Prostate gland (tissue), 2 donors: Measurements from ENCODE around the gene FAM167B. TPM values are rescaled to one million over a fixed set of nuclear protein-coding genes. Genes with fewer than 3 reads are reported as not detected.

Experiments used
- DNase-seq: peaks from one replicate; pipeline ENCODE4 v3.0.0-alpha.2; 2019; ENCODE audit warnings: low spot score
- H3K27ac ChIP-seq, 2 donors: fragments of 200-600 bp; sonication (generic); 2 replicates each; pipeline ENCODE4 v1.5.1; 2017 to 2019
- H3K27me3 ChIP-seq: fragments of 200-600 bp; sonication (generic); replicated peaks from 2 replicates; pipeline ENCODE4 v1.5.1; 2019; ENCODE audit not compliant: insufficient read depth
- H3K36me3 ChIP-seq, 2 donors: fragments of 200-600 bp; sonication (generic); 1 replicate in 1 of 2; 2 replicates in 1 of 2; pipeline versions ENCODE4 v1.5.1 to v1.8.1; 2017 to 2019
- H3K4me1 ChIP-seq: fragments of 200-600 bp; sonication (generic); replicated peaks from 2 replicates; pipeline ENCODE4 v1.5.1; 2019
- H3K4me3 ChIP-seq, 2 donors: fragments of 200-600 bp; sonication (generic); 2 replicates each; pipeline ENCODE4 v1.5.1; 2017 to 2019
- H3K9me3 ChIP-seq: fragments of 200-600 bp; sonication (generic); 2 replicates; pipeline ENCODE4 v1.5.1; 2017
- CTCF ChIP-seq, 4 experiments: fragments of 200-600 bp in 2 of 4; fragments of 450-650 bp in 2 of 4; sonication (generic) in 2 of 4; IDR thresholded peaks; 1 replicate in 3 of 4; 2 replicates in 1 of 4; pipeline ENCODE4 v1.5.1; 2016 to 2019; ENCODE audit warnings: antibody characterized with exemption in 4 of 4, mild to moderate bottlenecking in 2 of 4, moderate library complexity in 2 of 4
- POLR2A ChIP-seq: fragments of 450-650 bp; IDR thresholded peaks from one replicate; pipeline ENCODE4 v1.6.1; 2016; ENCODE audit warnings: antibody characterized with exemption, mild to moderate bottlenecking
- POLR2AphosphoS5 ChIP-seq: sonication (generic); formaldehyde crosslinking; IDR thresholded peaks from one replicate; pipeline ENCODE4 v1.6.1; 2017; ENCODE audit warnings: antibody characterized with exemption
- WGBS: methylation state at CpG from one replicate; pipeline ENCODE4 v1.1.5; 2018; 5-methylcytosine and 5-hydroxymethylcytosine counted together
- intact Hi-C: fragments of 100-400 bp; cut with DNase I; formaldehyde crosslinking; loops from one replicate; pipeline ENCODE4 v1.14.2; 2022
- total RNA-seq, 2 donors: library from RNA; depleted of rRNA; stranded (reverse); fragments of >200 nt; gene quantifications; one replicate each; pipeline ENCODE4 v1.1.0, GENCODE V29; 2016

Gene FAM167B
- total RNA-seq, 2 donors from 2014 or later = 2.3 to 3.6 TPM

- no peaks in the 10 kb centered on the region for H3K36me3 ChIP-seq
- H3K27ac ChIP-seq = no peak overlapping the region
- WGBS = 79% methylated on average over 7 of the region's 7 CpGs
- H3K4me1 ChIP-seq = no peaks in the 10 kb centered on the region
- intact Hi-C loops = no loop called here
- H3K27me3 ChIP-seq = no peaks in the 10 kb centered on the region
- no peak overlapping the region for H3K4me3 ChIP-seq
- H3K9me3 ChIP-seq = no peaks in the 10 kb centered on the region
- DNase-seq = no peak
- no peak for TF ChIP-seq CTCF (IDR thresholded peaks at IDR 0.05)
- TF ChIP-seq POLR2AphosphoS5 = no peak
- TF ChIP-seq POLR2A = no peak
Observed at GRCh38 chr1:32266921-32267591, 20.0 kb downstream of the FAM167B start.

- no peaks in the 10 kb centered on the region for H3K4me1 ChIP-seq
- H3K4me3 ChIP-seq = no peak overlapping the region
- H3K36me3 ChIP-seq = no peaks in the 10 kb centered on the region
- intact Hi-C loops = no loop called here
- no peak overlapping the region for H3K27ac ChIP-seq
- no peak for DNase-seq
- no peaks in the 10 kb centered on the region for H3K27me3 ChIP-seq
- H3K9me3 ChIP-seq = no peaks in the 10 kb centered on the region
- TF ChIP-seq POLR2AphosphoS5 (no peak), POLR2A (no peak), CTCF (IDR thresholded peaks at IDR 0.05) (no peak)
Observed at GRCh38 chr1:32269744-32270143, 22.7 kb downstream of the FAM167B start.

GRCh38 chr1:32272557-32273390 is 25.8 kb downstream of the FAM167B start:
- intact Hi-C loops = no loop called here
- Histone ChIP-seq H3K27ac (no peak overlapping the region), H3K27me3 (no peaks in the 10 kb centered on the region), H3K4me3 (no peak overlapping the region), H3K9me3 (no peaks in the 10 kb centered on the region), H3K4me1 (no peaks in the 10 kb centered on the region), H3K36me3 (no peaks in the 10 kb centered on the region)
- DNase-seq = no peak
- WGBS = 81% methylated on average over 7 of the region's 7 CpGs
- TF ChIP-seq CTCF (IDR thresholded peaks at IDR 0.05) (no peak), POLR2A (no peak), POLR2AphosphoS5 (no peak)

- Histone ChIP-seq H3K9me3 (no peaks in the 10 kb centered on the region), H3K36me3 (no peaks in the 10 kb centered on the region), H3K27ac (no peak overlapping the region), H3K4me1 (no peaks in the 10 kb centered on the region), H3K27me3 (no peaks in the 10 kb centered on the region), H3K4me3 (no peak overlapping the region)
- no peak for TF ChIP-seq POLR2AphosphoS5
- TF ChIP-seq CTCF (IDR thresholded peaks at IDR 0.05) = no peak
- TF ChIP-seq POLR2A = no peak
- intact Hi-C loops = no loop called here
- DNase-seq = no peak
- 32% methylated on average over 10 of the region's 10 CpGs for WGBS
Observed at GRCh38 chr1:32273391-32274208, 26.6 kb downstream of the FAM167B start.
